Measurements from ENCODE around the gene PTPRR. TPM values are rescaled to one million over a fixed set of nuclear protein-coding genes. Genes with fewer than 3 reads are reported as not detected.

PTPRR gene
- total RNA-seq, 1 donor from 2014 or later = 0.98 TPM

- Histone ChIP-seq H3K9me3 (no peaks in the 10 kb centered on the region), H3K4me3 (no peak overlapping the region), H3K36me3 (no peaks in the 10 kb centered on the region), H3K4me1 (no peaks in the 10 kb centered on the region), H3K27me3 (no peaks in the 10 kb centered on the region), H3K27ac (no peak overlapping the region)
- DNase-seq (ENCODE audit: extremely low spot score in 2 of 2) = no peak
- intact Hi-C loops (cut with DNase I) = no loop called here
- TF ChIP-seq CTCF (IDR thresholded peaks at IDR 0.05) (no peak), POLR2A (IDR thresholded peaks at IDR 0.05) (no peak), POLR2AphosphoS5 (IDR thresholded peaks at IDR 0.05; ENCODE audit: insufficient read depth in 1 of 2, low read depth in 1 of 2) (no peak)
These were observed 161.2 kb downstream of the PTPRR start for GRCh38 chr12:70759161-70759918.

GRCh38 chr12:70758494-70758845 lies 162.1 kb downstream of the PTPRR start:
- no peak for TF ChIP-seq POLR2AphosphoS5 (IDR thresholded peaks at IDR 0.05; ENCODE audit: insufficient read depth in 1 of 2, low read depth in 1 of 2)
- no peak for TF ChIP-seq CTCF (IDR thresholded peaks at IDR 0.05)
- no peak for TF ChIP-seq POLR2A (IDR thresholded peaks at IDR 0.05)
- no peaks in the 10 kb centered on the region for H3K27me3 ChIP-seq
- no peak overlapping the region for H3K4me3 ChIP-seq
- H3K9me3 ChIP-seq = no peaks in the 10 kb centered on the region
- no peaks in the 10 kb centered on the region for H3K4me1 ChIP-seq
- intact Hi-C loops (cut with DNase I) = no loop called here
- H3K27ac ChIP-seq = no peak overlapping the region
- no peak for DNase-seq (ENCODE audit: extremely low spot score in 2 of 2)
- no peaks in the 10 kb centered on the region for H3K36me3 ChIP-seq

- Histone ChIP-seq H3K27ac (no peak overlapping the region), H3K36me3 (no peaks in the 10 kb centered on the region), H3K9me3 (no peaks in the 10 kb centered on the region), H3K4me1 (no peaks in the 10 kb centered on the region), H3K27me3 (no peaks in the 10 kb centered on the region), H3K4me3 (no peak overlapping the region)
- DNase-seq (ENCODE audit: extremely low spot score in 2 of 2) = no peak
- no peak for TF ChIP-seq POLR2A (IDR thresholded peaks at IDR 0.05)
- intact Hi-C loops (cut with DNase I) = no loop called here
These were observed 162.6 kb downstream of the PTPRR start for GRCh38 chr12:70757830-70758493.

- no peak for DNase-seq (ENCODE audit: extremely low spot score in 2 of 2)
- intact Hi-C loops (cut with DNase I) = no loop called here
- H3K9me3 ChIP-seq = no peaks in the 10 kb centered on the region
- no peak overlapping the region for H3K27ac ChIP-seq
- H3K4me3 ChIP-seq = no peak overlapping the region
- TF ChIP-seq POLR2AphosphoS5 (IDR thresholded peaks at IDR 0.05; ENCODE audit: insufficient read depth in 1 of 2, low read depth in 1 of 2) (no peak), CTCF (IDR thresholded peaks at IDR 0.05) (no peak), POLR2A (IDR thresholded peaks at IDR 0.05) (no peak)
- no peaks in the 10 kb centered on the region for H3K4me1 ChIP-seq
- no peaks in the 10 kb centered on the region for H3K27me3 ChIP-seq
- H3K36me3 ChIP-seq = no peaks in the 10 kb centered on the region
These were observed 163.7 kb downstream of the PTPRR start for GRCh38 chr12:70756791-70757190.

- no peak for TF ChIP-seq CTCF (IDR thresholded peaks at IDR 0.05)
- TF ChIP-seq POLR2A (IDR thresholded peaks at IDR 0.05) = no peak
- no peak for TF ChIP-seq POLR2AphosphoS5 (IDR thresholded peaks at IDR 0.05; ENCODE audit: insufficient read depth in 1 of 2, low read depth in 1 of 2)
- Histone ChIP-seq H3K4me1 (no peaks in the 10 kb centered on the region), H3K27me3 (no peaks in the 10 kb centered on the region), H3K27ac (no peak overlapping the region), H3K9me3 (no peaks in the 10 kb centered on the region), H3K36me3 (no peaks in the 10 kb centered on the region), H3K4me3 (no peak overlapping the region)
- intact Hi-C loops (cut with DNase I) = no loop called here
- DNase-seq (ENCODE audit: extremely low spot score in 2 of 2) = no peak
These were observed 164.4 kb downstream of the PTPRR start for GRCh38 chr12:70756118-70756517.
